ENCODE results near the gene MRPS27.

Gene MRPS27

DNA sequence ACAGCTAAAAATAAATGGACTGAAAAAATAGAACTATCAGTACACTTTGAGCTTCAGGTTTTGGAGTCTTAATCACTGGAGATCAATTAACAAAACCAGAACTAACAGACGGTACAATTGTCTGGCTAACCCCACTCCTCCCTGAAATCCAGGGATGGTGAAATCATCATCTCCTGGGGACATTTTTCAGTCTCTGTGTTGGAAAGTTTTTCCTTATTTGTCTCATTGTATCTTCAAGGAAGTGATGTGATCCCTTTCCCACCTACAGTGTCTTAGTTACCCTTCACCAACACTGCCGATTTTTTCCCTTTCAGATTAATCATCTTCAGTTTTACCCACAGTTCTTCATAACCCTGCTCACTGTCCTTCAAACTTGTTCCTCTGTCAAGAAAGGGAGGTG is 130.9 kb downstream of the MRPS27 start:
- Histone ChIP-seq H3K36me3 (ENCODE audit: control insufficient read depth in 4 of 4, insufficient read depth in 4 of 4, low read length in 3 of 4) (no peaks in the 10 kb centered on the region), H3K4me1 (ENCODE audit: control extremely low read depth in 1 of 4, control insufficient read depth in 4 of 4, insufficient read depth in 4 of 4, low read length in 3 of 4) (no peaks in the 10 kb centered on the region), H3K27ac (ENCODE audit: insufficient read depth in 1 of 2, low read depth in 1 of 2, low read length in 2 of 2, poor library complexity in 1 of 2, severe bottlenecking in 2 of 2) (no peak overlapping the region), H3K27me3 (replicated peaks in 2 of 5; ENCODE audit: control insufficient read depth in 4 of 5, insufficient read depth in 5 of 5, low read length in 4 of 5) (peaks cover 0 to 18% (median 7%) of the 10 kb centered on the region in 5 experiments), H3K4me3 (ENCODE audit: control insufficient read depth in 1 of 7, extremely low read depth in 1 of 7, insufficient read depth in 4 of 7, low read depth in 2 of 7, low read length in 6 of 7) (no peak overlapping the region), H3K9me3 (ENCODE audit: control extremely low read depth in 1 of 5, control insufficient read depth in 4 of 5, insufficient read depth in 2 of 5, low read depth in 1 of 5, low read length in 4 of 5) (peaks cover 0 to 2% (median 0%) of the 10 kb centered on the region in 5 experiments)
- DNase-seq, result no peak
- POLR2A ChIA-PET, result no interaction called here
- CTCF ChIA-PET, result no interaction called here
- WGBS (ENCODE audit: insufficient coverage), result 83% methylated on average over 2 of the region's 2 CpGs

DNA sequence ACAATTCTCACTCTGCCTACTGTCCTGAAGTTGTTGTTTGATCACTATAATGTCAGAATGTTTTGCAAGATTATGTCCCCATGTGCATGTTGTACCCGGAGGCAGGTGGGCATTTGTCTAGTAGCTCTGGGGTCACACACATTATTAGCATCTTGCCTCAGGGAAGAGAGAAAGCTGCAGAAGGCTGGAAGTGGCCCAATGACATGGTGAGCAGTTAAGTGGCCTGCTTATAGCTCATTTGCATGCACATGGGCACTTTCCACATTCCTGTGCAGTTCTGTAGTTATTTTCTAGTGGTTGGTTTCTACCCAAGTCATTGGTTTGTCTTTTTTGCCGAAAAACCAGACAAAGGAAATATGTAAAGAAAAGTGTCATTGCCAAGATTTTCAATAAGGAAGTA is 131.9 kb downstream of the MRPS27 start:
- Histone ChIP-seq H3K4me3 (ENCODE audit: control insufficient read depth in 1 of 7, extremely low read depth in 1 of 7, insufficient read depth in 4 of 7, low read depth in 2 of 7, low read length in 6 of 7) (no peak overlapping the region), H3K27me3 (replicated peaks in 2 of 5; ENCODE audit: control insufficient read depth in 4 of 5, insufficient read depth in 5 of 5, low read length in 4 of 5) (peaks cover 0 to 16% (median 7%) of the 10 kb centered on the region in 5 experiments), H3K27ac (ENCODE audit: insufficient read depth in 1 of 2, low read depth in 1 of 2, low read length in 2 of 2, poor library complexity in 1 of 2, severe bottlenecking in 2 of 2) (no peak overlapping the region), H3K4me1 (ENCODE audit: control extremely low read depth in 1 of 4, control insufficient read depth in 4 of 4, insufficient read depth in 4 of 4, low read length in 3 of 4) (no peaks in the 10 kb centered on the region), H3K9me3 (ENCODE audit: control extremely low read depth in 1 of 5, control insufficient read depth in 4 of 5, insufficient read depth in 2 of 5, low read depth in 1 of 5, low read length in 4 of 5) (no peaks in the 10 kb centered on the region), H3K36me3 (ENCODE audit: control insufficient read depth in 4 of 4, insufficient read depth in 4 of 4, low read length in 3 of 4) (no peaks in the 10 kb centered on the region)
- 100% methylated on average over 1 of the region's 2 CpGs for WGBS (ENCODE audit: insufficient coverage)
- ChIA-PET POLR2A (no interaction called here), CTCF (no interaction called here)
- DNase-seq, result no peak

DNA sequence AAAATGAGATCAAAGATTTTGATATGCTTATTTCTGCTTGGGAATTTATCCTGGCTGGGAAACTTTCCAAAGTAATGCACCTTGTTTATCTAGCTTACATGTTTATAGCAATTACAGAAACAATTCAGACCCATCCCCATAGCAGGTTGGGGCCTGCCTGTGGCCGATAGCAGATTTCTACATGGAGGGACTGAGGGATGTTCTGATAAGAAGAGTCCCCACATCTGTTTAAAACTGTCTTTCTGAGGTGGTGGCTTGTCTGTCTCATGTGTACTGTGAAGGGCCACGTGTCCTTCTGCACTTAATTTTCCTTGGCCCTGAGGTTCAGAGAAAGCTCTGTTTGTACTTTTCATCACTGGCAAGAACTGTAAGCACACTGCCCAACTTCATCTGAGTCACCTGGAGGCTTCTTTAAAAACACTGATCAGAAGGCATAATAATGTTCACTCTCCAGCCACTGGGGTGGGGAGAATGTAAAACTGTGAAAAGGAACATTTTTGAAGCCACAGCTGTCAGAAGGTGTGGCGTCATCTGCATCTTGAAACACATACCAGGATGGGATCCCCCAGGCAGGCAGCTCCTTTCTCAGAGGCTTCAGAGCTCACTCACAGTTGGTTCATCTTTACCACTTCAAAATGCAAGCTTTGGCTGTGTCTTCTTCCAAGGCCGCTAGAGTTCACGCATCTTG is 132.5 kb downstream of the MRPS27 start:
- WGBS (ENCODE audit: insufficient coverage), result 85% methylated on average over 4 of the region's 5 CpGs
- H3K9me3 ChIP-seq (ENCODE audit: control extremely low read depth in 1 of 5, control insufficient read depth in 4 of 5, insufficient read depth in 2 of 5, low read depth in 1 of 5, low read length in 4 of 5), result peaks cover 0 to 2% (median 0%) of the 10 kb centered on the region in 5 experiments
- H3K27ac ChIP-seq (ENCODE audit: insufficient read depth in 1 of 2, low read depth in 1 of 2, low read length in 2 of 2, poor library complexity in 1 of 2, severe bottlenecking in 2 of 2), result no peak overlapping the region
- ChIA-PET POLR2A (no interaction called here), CTCF (no interaction called here)
- H3K4me3 ChIP-seq (ENCODE audit: control insufficient read depth in 1 of 7, extremely low read depth in 1 of 7, insufficient read depth in 4 of 7, low read depth in 2 of 7, low read length in 6 of 7), result no peak overlapping the region
- no peaks in the 10 kb centered on the region for H3K36me3 ChIP-seq (ENCODE audit: control insufficient read depth in 4 of 4, insufficient read depth in 4 of 4, low read length in 3 of 4)
- no peaks in the 10 kb centered on the region for H3K4me1 ChIP-seq (ENCODE audit: control extremely low read depth in 1 of 4, control insufficient read depth in 4 of 4, insufficient read depth in 4 of 4, low read length in 3 of 4)
- peaks cover 0 to 22% (median 13%) of the 10 kb centered on the region in 5 experiments for H3K27me3 ChIP-seq (replicated peaks in 2 of 5; ENCODE audit: control insufficient read depth in 4 of 5, insufficient read depth in 5 of 5, low read length in 4 of 5)
- DNase-seq, result no peak

DNA sequence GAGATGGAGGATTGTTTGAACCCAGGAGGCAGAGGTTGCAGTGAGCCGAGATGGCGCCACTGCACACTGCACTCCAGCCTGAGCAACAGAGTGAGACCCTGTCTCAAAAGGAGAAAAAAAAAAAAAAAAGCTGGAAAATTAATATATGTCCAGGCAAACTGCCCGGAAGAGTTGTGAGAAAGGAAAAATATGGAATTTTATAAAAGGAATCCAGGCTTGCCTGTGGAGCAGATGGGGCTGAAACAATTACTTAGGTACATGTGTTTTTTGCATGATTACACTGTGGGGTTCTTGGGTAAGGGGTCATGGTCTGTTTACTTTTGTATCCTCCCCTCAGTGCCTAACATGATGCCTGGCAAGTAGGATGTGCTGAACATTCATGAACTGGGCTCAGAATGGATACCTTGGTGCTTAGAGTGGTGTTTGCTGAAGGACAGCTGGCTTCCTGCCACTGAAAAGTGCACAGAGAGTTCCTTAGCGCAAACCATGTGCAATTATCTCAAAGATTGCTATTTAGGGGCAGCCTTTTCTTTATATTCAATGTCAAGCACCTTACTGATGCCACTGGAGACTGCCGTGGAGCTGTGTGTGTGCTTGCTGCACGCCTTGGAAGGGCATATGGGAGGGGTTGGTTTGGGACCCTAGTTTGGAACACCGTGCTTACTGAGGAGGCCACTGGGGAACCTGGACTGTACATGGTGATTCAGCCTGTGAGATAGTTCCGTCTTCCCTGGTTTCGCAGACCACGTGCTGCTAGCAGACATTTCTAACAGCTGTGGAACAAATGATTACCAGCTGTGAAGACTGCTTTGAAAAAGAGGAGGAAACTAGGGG is 134.3 kb downstream of the MRPS27 start:
- Histone ChIP-seq H3K4me3 (ENCODE audit: control insufficient read depth in 1 of 7, extremely low read depth in 1 of 7, insufficient read depth in 4 of 7, low read depth in 2 of 7, low read length in 6 of 7) (no peak overlapping the region), H3K27me3 (replicated peaks in 2 of 5; ENCODE audit: control insufficient read depth in 4 of 5, insufficient read depth in 5 of 5, low read length in 4 of 5) (peaks cover 0 to 22% (median 15%) of the 10 kb centered on the region in 5 experiments), H3K9me3 (ENCODE audit: control extremely low read depth in 1 of 5, control insufficient read depth in 4 of 5, insufficient read depth in 2 of 5, low read depth in 1 of 5, low read length in 4 of 5) (peaks cover 0 to 2% (median 0%) of the 10 kb centered on the region in 5 experiments), H3K36me3 (ENCODE audit: control insufficient read depth in 4 of 4, insufficient read depth in 4 of 4, low read length in 3 of 4) (no peaks in the 10 kb centered on the region), H3K27ac (ENCODE audit: insufficient read depth in 1 of 2, low read depth in 1 of 2, low read length in 2 of 2, poor library complexity in 1 of 2, severe bottlenecking in 2 of 2) (no peak overlapping the region), H3K4me1 (ENCODE audit: control extremely low read depth in 1 of 4, control insufficient read depth in 4 of 4, insufficient read depth in 4 of 4, low read length in 3 of 4) (no peaks in the 10 kb centered on the region)
- 95% methylated on average over 9 of the region's 10 CpGs for WGBS (ENCODE audit: insufficient coverage)
- ChIA-PET CTCF (interaction anchor here (1.0 kb wide), 1 partner anchor 10 kb away, joined by 3 read pairs; no protein-coding TSS in a partner anchor), POLR2A (no interaction called here)
- DNase-seq, result no peak

DNA sequence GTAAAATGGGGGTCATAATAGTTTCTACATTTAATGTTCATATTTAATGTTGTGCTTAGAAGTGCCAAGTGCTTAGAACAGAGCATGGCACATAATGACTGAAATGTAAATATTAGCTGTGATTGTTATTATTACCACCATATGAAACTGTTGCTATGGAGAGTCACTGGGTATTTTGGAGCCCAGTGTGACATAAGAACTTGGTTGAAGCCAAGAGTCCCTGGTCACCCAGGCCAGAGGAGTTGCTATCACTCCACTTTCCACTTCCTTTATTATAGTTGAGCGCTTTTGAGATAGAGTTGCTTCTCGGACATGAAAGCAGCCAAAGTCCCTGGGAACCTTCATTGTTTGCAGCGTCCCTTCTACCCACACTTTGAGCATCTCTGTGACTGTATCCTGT is 135.6 kb downstream of the MRPS27 start:
- CTCF ChIA-PET, result no interaction called here
- peaks cover 0 to 2% (median 0%) of the 10 kb centered on the region in 5 experiments for H3K9me3 ChIP-seq (ENCODE audit: control extremely low read depth in 1 of 5, control insufficient read depth in 4 of 5, insufficient read depth in 2 of 5, low read depth in 1 of 5, low read length in 4 of 5)
- peaks cover 0 to 34% (median 15%) of the 10 kb centered on the region in 5 experiments for H3K27me3 ChIP-seq (replicated peaks in 2 of 5; ENCODE audit: control insufficient read depth in 4 of 5, insufficient read depth in 5 of 5, low read length in 4 of 5)
- H3K4me1 ChIP-seq (ENCODE audit: control extremely low read depth in 1 of 4, control insufficient read depth in 4 of 4, insufficient read depth in 4 of 4, low read length in 3 of 4), result no peaks in the 10 kb centered on the region
- POLR2A ChIA-PET, result no interaction called here
- no peaks in the 10 kb centered on the region for H3K36me3 ChIP-seq (ENCODE audit: control insufficient read depth in 4 of 4, insufficient read depth in 4 of 4, low read length in 3 of 4)
- no peak for DNase-seq
- H3K27ac ChIP-seq (ENCODE audit: insufficient read depth in 1 of 2, low read depth in 1 of 2, low read length in 2 of 2, poor library complexity in 1 of 2, severe bottlenecking in 2 of 2), result no peak overlapping the region
- no CpG with 5 or more reads among the region's 3 CpGs for WGBS (ENCODE audit: insufficient coverage)
- no peak overlapping the region for H3K4me3 ChIP-seq (ENCODE audit: control insufficient read depth in 1 of 7, extremely low read depth in 1 of 7, insufficient read depth in 4 of 7, low read depth in 2 of 7, low read length in 6 of 7)

DNA sequence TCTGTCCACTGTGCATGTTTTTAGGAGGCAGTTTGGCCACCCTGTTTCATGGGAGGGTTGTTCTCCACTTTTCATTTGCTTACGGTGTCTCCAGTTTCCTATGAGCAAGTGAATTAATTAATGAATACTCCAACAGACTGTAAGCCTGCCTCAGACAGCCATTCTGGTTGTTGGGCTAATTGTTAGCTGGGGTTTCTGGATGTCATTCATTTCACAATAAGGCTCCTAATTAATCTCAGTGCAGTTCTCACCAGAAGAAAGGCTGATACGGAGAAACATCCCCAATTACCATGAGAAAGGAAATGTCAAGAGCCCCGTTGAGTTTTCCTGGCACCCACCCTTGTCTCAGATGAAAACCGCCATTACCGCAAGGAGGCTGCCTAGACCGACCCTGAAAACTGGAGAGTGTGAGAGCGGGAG is 136.9 kb downstream of the MRPS27 start:
- WGBS (ENCODE audit: insufficient coverage), result 93% methylated on average over 3 of the region's 7 CpGs
- DNase-seq, result no peak

DNA sequence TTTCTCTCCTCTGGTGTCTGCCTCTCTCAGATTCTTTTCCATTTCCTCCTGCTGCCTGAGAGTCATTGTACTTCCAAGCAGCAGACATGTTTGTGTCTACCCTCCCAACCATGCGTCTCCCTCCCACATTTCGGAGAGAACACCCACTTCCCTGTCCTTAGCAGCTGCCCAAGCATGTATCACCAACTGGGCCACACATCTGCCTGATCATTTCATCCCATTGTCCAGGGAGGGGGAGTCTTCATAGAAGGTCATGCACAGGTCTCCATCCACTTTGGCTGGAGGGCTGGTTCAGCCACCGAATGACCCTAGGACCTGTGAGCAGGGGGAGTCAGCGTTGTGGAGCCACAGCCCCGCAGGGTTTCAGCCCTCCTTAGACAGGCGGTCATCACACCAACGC is 137.4 kb downstream of the MRPS27 start:
- H3K27me3 ChIP-seq (replicated peaks in 2 of 5; ENCODE audit: control insufficient read depth in 4 of 5, insufficient read depth in 5 of 5, low read length in 4 of 5), result peaks cover 0 to 39% (median 13%) of the 10 kb centered on the region in 5 experiments
- no peaks in the 10 kb centered on the region for H3K4me1 ChIP-seq (ENCODE audit: control extremely low read depth in 1 of 4, control insufficient read depth in 4 of 4, insufficient read depth in 4 of 4, low read length in 3 of 4)
- H3K36me3 ChIP-seq (ENCODE audit: control insufficient read depth in 4 of 4, insufficient read depth in 4 of 4, low read length in 3 of 4), result no peaks in the 10 kb centered on the region
- 96% methylated on average over 3 of the region's 7 CpGs for WGBS (ENCODE audit: insufficient coverage)
- H3K4me3 ChIP-seq (ENCODE audit: control insufficient read depth in 1 of 7, extremely low read depth in 1 of 7, insufficient read depth in 4 of 7, low read depth in 2 of 7, low read length in 6 of 7), result no peak overlapping the region
- peaks cover 0 to 2% (median 0%) of the 10 kb centered on the region in 5 experiments for H3K9me3 ChIP-seq (ENCODE audit: control extremely low read depth in 1 of 5, control insufficient read depth in 4 of 5, insufficient read depth in 2 of 5, low read depth in 1 of 5, low read length in 4 of 5)
- no peak for DNase-seq
- ChIA-PET POLR2A (no interaction called here), CTCF (no interaction called here)
- H3K27ac ChIP-seq (ENCODE audit: insufficient read depth in 1 of 2, low read depth in 1 of 2, low read length in 2 of 2, poor library complexity in 1 of 2, severe bottlenecking in 2 of 2), result no peak overlapping the region

More for the DNA sequence above, 136.9 kb downstream of the MRPS27 start:
- CTCF ChIA-PET, result no interaction called here
- H3K4me1 ChIP-seq (ENCODE audit: control extremely low read depth in 1 of 4, control insufficient read depth in 4 of 4, insufficient read depth in 4 of 4, low read length in 3 of 4), result no peaks in the 10 kb centered on the region
- H3K36me3 ChIP-seq (ENCODE audit: control insufficient read depth in 4 of 4, insufficient read depth in 4 of 4, low read length in 3 of 4), result no peaks in the 10 kb centered on the region
- no peak overlapping the region for H3K4me3 ChIP-seq (ENCODE audit: control insufficient read depth in 1 of 7, extremely low read depth in 1 of 7, insufficient read depth in 4 of 7, low read depth in 2 of 7, low read length in 6 of 7)
- no peak overlapping the region for H3K27ac ChIP-seq (ENCODE audit: insufficient read depth in 1 of 2, low read depth in 1 of 2, low read length in 2 of 2, poor library complexity in 1 of 2, severe bottlenecking in 2 of 2)
- POLR2A ChIA-PET, result no interaction called here
- H3K9me3 ChIP-seq (ENCODE audit: control extremely low read depth in 1 of 5, control insufficient read depth in 4 of 5, insufficient read depth in 2 of 5, low read depth in 1 of 5, low read length in 4 of 5), result peaks cover 0 to 2% (median 0%) of the 10 kb centered on the region in 5 experiments
- peaks cover 0 to 39% (median 18%) of the 10 kb centered on the region in 5 experiments for H3K27me3 ChIP-seq (replicated peaks in 2 of 5; ENCODE audit: control insufficient read depth in 4 of 5, insufficient read depth in 5 of 5, low read length in 4 of 5)

Data from common myeloid progenitor, CD34-positive (primary cell).